ENCODE measurements around the gene TRIM48.
A peak's percentile ranks its signal among the peaks of the same experiment; 100 is the strongest.
"Not testable (repeated sequence)": the region's sequence is repeated elsewhere in the genome, so short reads cannot be mapped to it uniquely, and the experiment has no call there.

TRIM48 gene

DNA sequence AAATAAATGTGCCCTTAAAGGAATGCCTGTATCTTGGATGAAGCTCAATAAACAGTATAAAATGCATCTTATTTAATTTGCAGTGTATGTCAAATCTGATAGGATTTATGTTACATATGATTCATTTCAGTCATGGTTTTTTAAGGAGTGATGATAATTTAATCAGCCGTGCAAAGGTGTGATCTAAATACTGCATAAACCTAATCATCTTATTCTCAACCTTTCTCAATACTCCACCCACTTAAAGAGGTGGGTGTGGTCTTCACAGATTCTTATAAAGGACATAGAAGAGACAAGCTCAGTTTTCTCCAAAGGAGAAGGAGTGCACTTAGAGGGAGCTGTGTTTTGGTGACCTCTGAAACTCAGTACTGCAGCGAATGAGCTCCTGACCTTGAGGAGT, at the start of gene TRIM48:
Gene TRIM48, plus strand, starts transcription at position 301 of the 400 bp plus-strand sequence. CDS start 113 bp downstream, outside the sequence.
- not testable (repeated sequence) for H3K4me3 ChIP-seq (ENCODE audit: low read depth in 1 of 5, low read length in 5 of 5); H3K27ac ChIP-seq (ENCODE audit: low read depth, low read length); H3K27me3 ChIP-seq (ENCODE audit: control insufficient read depth in 5 of 5, insufficient read depth in 4 of 5, low read length in 5 of 5); H3K4me1 ChIP-seq (ENCODE audit: control insufficient read depth in 5 of 5, insufficient read depth in 5 of 5, low read length in 5 of 5); H3K36me3 ChIP-seq (ENCODE audit: control insufficient read depth in 5 of 5, insufficient read depth in 5 of 5, low read length in 5 of 5); H3K9me3 ChIP-seq (ENCODE audit: control insufficient read depth in 5 of 5, low read length in 5 of 5); H3K9ac ChIP-seq (ENCODE audit: low read length in 5 of 5)

GRCh38 chr11:55238316-55238715, 23.6 kb upstream of the TRIM48 start:
- H3K36me3 ChIP-seq (ENCODE audit: control insufficient read depth in 5 of 5, insufficient read depth in 5 of 5, low read length in 5 of 5); H3K27ac ChIP-seq (ENCODE audit: low read depth, low read length); H3K9ac ChIP-seq (ENCODE audit: low read length in 5 of 5); H3K27me3 ChIP-seq (ENCODE audit: control insufficient read depth in 5 of 5, insufficient read depth in 4 of 5, low read length in 5 of 5); H3K4me1 ChIP-seq (ENCODE audit: control insufficient read depth in 5 of 5, insufficient read depth in 5 of 5, low read length in 5 of 5): not testable (repeated sequence)
- Histone ChIP-seq H3K9me3 (ENCODE audit: control insufficient read depth in 5 of 5, low read length in 5 of 5) (peaks cover 0 to 19% (median 10%) of the 10 kb centered on the region in 5 donors), H3K4me3 (ENCODE audit: low read depth in 1 of 5, low read length in 5 of 5) (peak overlapping the region in 1 of 5 donors; percentile 35)

DNA sequence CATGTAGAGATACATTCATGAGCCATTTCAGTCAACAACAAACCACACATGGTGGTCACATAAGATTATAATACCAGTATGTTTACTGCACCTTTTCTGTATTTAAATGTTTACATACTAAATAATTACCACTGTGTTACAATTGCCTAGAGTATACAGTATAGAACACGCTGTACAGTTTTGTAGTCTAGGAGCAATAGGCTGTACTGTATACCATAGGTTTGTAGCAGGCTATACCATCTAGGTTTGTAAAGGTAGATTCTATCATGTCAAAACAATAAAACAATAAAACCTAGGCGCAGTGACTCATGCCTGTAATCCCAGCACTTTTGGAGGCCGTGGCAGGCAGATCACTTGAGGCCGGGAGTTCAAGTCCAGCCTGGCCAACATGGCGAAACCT, 1.1 kb downstream of the TRIM48 start:
- no peaks in the 10 kb centered on the region for H3K4me1 ChIP-seq (ENCODE audit: control insufficient read depth in 5 of 5, insufficient read depth in 5 of 5, low read length in 5 of 5)

More for the DNA sequence above, 1.1 kb downstream of the TRIM48 start:
- H3K27ac ChIP-seq (ENCODE audit: low read depth, low read length) = no peak overlapping the region
- no peaks in the 10 kb centered on the region for H3K36me3 ChIP-seq (ENCODE audit: control insufficient read depth in 5 of 5, insufficient read depth in 5 of 5, low read length in 5 of 5)
- no peaks in the 10 kb centered on the region for H3K9me3 ChIP-seq (ENCODE audit: control insufficient read depth in 5 of 5, low read length in 5 of 5)
- H3K4me3 ChIP-seq (ENCODE audit: low read depth in 1 of 5, low read length in 5 of 5) = no peak overlapping the region
- no peaks in the 10 kb centered on the region for H3K27me3 ChIP-seq (ENCODE audit: control insufficient read depth in 5 of 5, insufficient read depth in 4 of 5, low read length in 5 of 5)
- no peak overlapping the region for H3K9ac ChIP-seq (ENCODE audit: low read length in 5 of 5)

Data from subcutaneous abdominal adipose tissue (tissue), 5 donors.